Endometrium (tissue), 2 donors: ENCODE measurements around the gene BSND.
"Not testable (repeated sequence)": the region's sequence is repeated elsewhere in the genome, so short reads cannot be mapped to it uniquely, and the experiment has no call there.

Experiments
- FAIRE-seq: peaks from 2 replicates; lab custom pipeline; 2012; peaks lifted over from hg19 to GRCh38; lab: Jason Lieb, UNC
- donor health status: control.
- donor health status: control.

The BSND gene

GRCh38 chr1:55021942-55022546 is 23.3 kb downstream of the BSND start:
- no peak for FAIRE-seq

GRCh38 chr1:55024163-55024562 is 25.4 kb downstream of the BSND start:
- FAIRE-seq: not testable (repeated sequence)

GRCh38 chr1:55026682-55027081 is 27.9 kb downstream of the BSND start:
- not testable (repeated sequence) for FAIRE-seq

GRCh38 chr1:55031098-55031497 is 32.4 kb downstream of the BSND start:
- not testable (repeated sequence) for FAIRE-seq

GRCh38 chr1:55033265-55033614 is 34.5 kb downstream of the BSND start:
- FAIRE-seq: no peak

- no peak for FAIRE-seq
Measured at GRCh38 chr1:55034476-55035133, 35.9 kb downstream of the BSND start.

- FAIRE-seq: no peak
Measured at GRCh38 chr1:55035904-55036303, 37.2 kb downstream of the BSND start.

GRCh38 chr1:55037733-55038551 is 39.2 kb downstream of the BSND start:
- FAIRE-seq: no peak

- no peak for FAIRE-seq
Measured at GRCh38 chr1:55038552-55038838, 39.8 kb downstream of the BSND start.

- FAIRE-seq: no peak
Measured at GRCh38 chr1:55038974-55039341, 40.2 kb downstream of the BSND start.

GRCh38 chr1:55039342-55040082 is 40.8 kb downstream of the BSND start, which contains the start of gene PCSK9:
TSS of gene PCSK9 (plus strand) at chr1:55039548. CDS start at chr1:55039838, 290 bp downstream.
- no peak for FAIRE-seq

- no peak for FAIRE-seq
Measured at GRCh38 chr1:55040083-55040932, 41.6 kb downstream of the BSND start.

GRCh38 chr1:55040933-55041494 is 42.3 kb downstream of the BSND start:
- FAIRE-seq: no peak

- FAIRE-seq: no peak
Measured at GRCh38 chr1:55041613-55042012, 42.9 kb downstream of the BSND start.

GRCh38 chr1:55043011-55043410 is 44.3 kb downstream of the BSND start:
- FAIRE-seq: no peak

- FAIRE-seq: no peak
Measured at GRCh38 chr1:55043726-55044125, 45.0 kb downstream of the BSND start.

GRCh38 chr1:55044617-55045397 is 46.1 kb downstream of the BSND start:
- FAIRE-seq: no peak

GRCh38 chr1:55045430-55045829 is 46.7 kb downstream of the BSND start:
- no peak for FAIRE-seq

GRCh38 chr1:55046871-55047270 is 48.1 kb downstream of the BSND start:
- no peak for FAIRE-seq

- FAIRE-seq: no peak
Measured at GRCh38 chr1:55047611-55048010, 48.9 kb downstream of the BSND start.
